Measurements from ENCODE around the gene TP73.

Gene TP73

DNA sequence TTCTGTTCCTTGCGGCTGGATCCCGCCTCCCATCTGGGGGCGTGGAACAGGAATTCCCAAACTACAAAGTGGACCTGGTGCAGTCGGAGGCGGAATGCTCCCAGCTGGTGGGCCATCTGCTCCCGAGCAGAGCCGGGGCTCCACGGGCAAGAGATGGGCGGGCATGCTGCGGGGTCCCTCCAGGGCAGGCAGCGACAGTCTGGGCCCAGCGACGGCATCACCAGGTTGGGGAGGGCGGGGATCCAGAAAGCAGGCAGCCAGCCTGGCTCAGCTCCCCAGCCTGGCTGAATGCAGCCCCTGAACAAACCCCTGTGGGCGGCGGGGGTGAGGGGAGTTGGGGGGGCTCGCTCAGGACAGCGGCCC, 44.6 kb upstream of the TP73 start:
- H3K4me3 ChIP-seq (ENCODE audit: low read depth, low read length), result no peak overlapping the region
- no peak for TF ChIP-seq CTCF (IDR thresholded peaks at IDR 0.05; ENCODE audit: low read depth, low read length)

GRCh38 chr1:3608154-3608553, 44.2 kb upstream of the TP73 start:
- no peak for TF ChIP-seq CTCF (IDR thresholded peaks at IDR 0.05; ENCODE audit: low read depth, low read length)
- H3K4me3 ChIP-seq (ENCODE audit: low read depth, low read length), result no peak overlapping the region

DNA sequence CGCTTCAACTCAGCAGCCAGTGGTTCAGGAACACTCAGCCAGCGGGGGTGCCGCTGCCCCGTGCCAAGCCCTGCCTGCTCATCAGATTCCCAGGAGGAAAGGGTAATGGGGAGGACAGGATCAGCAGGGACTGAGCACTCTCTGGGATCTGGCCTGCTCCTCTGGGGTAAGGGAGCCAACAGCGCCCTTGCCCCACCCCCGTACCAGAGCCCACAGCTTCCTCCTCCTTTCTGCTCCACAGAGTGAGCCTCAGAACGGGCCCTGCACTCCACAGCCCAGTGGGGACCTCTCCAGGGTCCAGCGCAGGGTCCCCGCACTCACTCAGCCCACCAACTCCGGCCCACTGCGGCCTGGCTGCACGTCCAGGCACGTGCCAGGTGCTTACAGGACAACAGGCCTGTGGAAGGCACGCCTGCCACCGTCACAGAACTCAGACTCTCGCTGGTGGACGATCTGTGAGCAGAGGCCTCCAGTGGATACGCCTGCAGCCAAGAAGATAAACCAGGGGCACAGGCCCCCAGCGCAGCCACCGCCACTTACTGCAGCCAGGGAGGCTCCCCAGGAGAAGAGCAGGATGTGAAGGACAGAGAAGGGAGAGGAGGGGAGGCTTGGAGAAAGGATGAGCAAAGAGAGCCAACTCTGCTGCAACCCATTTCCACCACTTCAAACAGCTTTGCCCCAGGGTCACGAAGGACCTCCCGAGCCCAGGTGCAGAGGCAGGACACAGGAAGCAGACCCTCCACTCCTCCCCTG, 43.1 kb upstream of the TP73 start:
- TF ChIP-seq CTCF (IDR thresholded peaks at IDR 0.05; ENCODE audit: low read depth, low read length), result no peak
- no peak overlapping the region for H3K4me3 ChIP-seq (ENCODE audit: low read depth, low read length)

DNA sequence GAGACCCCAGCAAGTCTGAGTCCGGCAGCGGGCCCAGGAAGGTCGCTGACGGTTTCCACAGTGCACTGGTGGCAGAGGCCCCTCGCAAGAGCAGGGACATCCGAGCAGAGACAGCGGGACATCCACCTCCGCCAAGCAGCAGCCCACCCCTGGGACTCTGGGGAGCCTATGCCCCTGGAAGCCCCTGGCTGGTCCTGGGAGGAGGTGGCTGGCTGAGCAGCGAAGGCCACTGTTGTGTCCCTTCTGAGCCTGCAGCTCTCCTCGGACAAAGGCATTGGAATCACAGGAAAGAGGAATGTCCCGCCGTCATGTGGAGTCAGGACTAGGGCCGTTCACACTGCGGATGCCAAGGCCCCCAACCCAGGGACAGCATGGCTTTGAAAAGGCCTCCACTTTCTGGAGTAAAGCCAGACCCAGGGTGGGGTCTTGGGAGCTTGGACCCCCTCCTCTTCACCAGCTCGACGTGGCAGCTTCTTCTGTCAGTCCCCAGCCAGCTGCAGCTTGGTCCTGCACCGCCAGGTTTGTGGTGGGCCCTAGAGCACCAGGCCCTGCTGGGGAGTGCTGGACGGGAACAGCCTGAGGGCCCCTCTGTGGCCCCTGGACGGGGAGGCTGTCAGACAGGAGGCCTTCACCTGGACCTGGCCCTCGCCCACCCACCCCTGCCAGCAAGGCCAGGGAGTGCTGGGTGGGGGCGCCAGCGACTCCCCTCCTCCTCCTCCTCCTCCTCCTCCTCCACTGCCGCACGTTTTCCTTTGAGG, 42.4 kb upstream of the TP73 start:
- H3K4me3 ChIP-seq (ENCODE audit: low read depth, low read length), result no peak overlapping the region

DNA sequence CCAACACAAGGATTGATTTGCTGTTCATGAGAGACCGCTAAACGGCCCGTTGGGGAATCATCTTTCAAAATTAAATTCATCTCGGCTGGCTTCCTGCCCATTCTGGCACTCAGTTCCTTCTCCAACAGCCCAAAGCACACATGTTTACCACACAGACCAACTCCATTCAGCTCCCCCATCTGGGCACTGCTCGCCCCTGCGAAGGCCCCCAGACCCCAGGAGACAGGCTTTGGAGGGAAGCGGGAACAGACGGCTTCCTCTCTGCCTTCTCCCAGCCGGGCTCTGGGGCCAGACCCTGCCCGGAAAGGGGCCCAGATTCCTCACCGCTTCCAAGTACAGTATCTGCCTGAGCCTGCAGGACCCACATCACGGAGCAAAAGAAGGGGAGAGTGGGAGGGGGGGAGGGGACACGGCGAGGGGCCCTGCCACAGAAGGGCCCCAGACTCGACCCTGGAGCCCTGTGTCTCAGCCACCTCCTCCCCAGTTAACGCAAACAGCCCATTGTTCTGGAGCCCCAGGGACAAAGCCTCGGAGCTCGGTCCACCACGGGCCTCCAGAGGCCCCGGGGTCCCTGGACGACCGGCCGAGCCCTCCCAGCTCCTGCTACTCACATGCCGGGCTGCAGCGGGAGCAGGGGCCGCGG, 41.7 kb upstream of the TP73 start:
- no peak for TF ChIP-seq CTCF (IDR thresholded peaks at IDR 0.05; ENCODE audit: low read depth, low read length)
- no peak overlapping the region for H3K4me3 ChIP-seq (ENCODE audit: low read depth, low read length)

More for the DNA sequence above, 42.4 kb upstream of the TP73 start:
- no peak for TF ChIP-seq CTCF (IDR thresholded peaks at IDR 0.05; ENCODE audit: low read depth, low read length)

DNA sequence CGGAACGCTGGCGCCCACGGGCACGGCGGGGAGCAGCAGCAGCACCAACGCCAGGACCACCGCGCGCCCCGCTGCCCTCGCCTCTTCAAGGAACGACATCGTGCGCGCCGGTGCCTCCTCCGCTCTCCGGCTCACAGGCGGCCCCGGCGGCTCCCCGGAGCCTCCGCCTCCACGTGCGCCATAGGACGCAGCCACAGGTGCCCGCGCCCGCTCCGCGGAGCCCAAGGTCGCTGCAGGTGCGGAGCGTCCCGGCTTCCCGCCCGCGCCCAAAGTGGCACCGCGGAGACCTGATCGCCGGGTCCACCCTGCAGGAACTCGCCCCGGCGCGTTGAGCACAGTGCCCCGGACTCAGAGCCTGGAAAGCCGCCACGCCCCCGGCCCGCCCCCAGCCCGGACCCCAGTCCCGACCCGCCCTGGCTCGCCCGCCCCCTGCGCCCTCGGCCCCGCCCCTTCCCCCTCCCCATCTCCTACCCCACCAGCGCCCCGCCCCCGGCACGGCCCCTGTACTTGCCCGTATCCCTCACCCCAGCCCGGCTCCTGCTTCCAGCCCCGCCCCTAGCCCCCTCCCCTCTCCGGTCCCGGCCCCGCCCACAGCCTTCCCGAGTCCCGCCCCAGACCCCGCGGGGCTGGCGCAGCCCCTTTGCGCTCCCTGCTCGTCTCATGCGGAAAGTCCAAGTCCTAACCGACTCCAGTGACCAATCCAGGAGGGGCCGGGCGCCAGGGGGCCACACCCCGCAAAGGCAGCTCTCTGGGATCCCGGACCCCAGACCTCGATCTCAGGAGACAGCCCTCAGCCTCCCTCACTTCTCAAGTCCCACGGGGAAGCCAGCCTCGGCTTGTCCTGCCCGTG, 40.9 kb upstream of the TP73 start, which contains the start of gene MEGF6:
Gene MEGF6 (minus strand): TSS at position 339 of the 850 bp plus-strand sequence. CDS start 240 bp downstream, at position 99.
- TF ChIP-seq CTCF (IDR thresholded peaks at IDR 0.05; ENCODE audit: low read depth, low read length), result no peak
- no peak within 1 kb of the TSS for H3K4me3 ChIP-seq (ENCODE audit: low read depth, low read length)

Data from WI38 (cell line).